NCI-H510A (cell line): ENCODE results near the gene PDSS2.
"Not testable (repeated sequence)": the region's sequence is repeated elsewhere in the genome, so short reads cannot be mapped to it uniquely, and the experiment has no call there.

Source experiments
- DNase-seq: peaks from one replicate; lab custom pipeline; 2025; lab: John Stamatoyannopoulos, UW

Gene PDSS2

DNA sequence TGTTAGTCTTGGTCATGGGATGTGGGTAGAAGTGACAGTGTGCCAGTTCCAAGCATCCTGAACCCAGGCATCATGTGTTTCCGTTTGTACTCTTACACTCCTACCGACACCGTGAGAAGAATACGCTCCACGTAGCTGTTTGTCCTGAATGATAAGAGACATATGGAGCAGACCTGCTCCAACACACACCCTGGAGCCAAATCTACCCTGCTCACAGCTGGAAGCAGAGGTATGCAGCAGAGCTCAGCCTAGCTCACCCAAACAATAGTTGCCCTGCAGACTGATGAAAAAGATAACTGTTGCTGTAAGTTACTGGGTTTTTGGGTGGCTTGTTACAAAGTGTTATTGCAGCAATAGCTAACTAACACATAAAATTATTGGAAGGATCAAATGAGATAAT, 14.3 kb upstream of the PDSS2 start:
- DNase-seq, result no peak

DNA sequence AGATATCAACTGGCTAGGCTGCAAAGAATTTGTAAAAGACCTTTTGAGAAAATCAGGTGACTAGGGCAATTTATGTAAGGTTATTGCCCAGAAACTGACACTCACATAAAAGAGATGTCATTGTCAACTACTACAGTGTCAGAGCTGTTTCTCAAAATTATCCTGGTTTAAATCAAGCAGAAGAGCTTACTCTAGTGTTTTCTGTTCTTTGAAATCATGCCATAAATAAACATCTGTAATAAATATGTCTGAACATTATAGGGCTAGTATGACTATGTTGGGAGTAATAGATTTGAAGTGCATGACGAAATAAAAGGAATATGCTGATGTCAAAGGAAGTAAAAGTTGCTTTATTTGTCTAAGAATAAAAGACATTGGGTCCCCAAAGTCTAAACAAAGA, 11.0 kb upstream of the PDSS2 start:
- DNase-seq, result no peak

DNA sequence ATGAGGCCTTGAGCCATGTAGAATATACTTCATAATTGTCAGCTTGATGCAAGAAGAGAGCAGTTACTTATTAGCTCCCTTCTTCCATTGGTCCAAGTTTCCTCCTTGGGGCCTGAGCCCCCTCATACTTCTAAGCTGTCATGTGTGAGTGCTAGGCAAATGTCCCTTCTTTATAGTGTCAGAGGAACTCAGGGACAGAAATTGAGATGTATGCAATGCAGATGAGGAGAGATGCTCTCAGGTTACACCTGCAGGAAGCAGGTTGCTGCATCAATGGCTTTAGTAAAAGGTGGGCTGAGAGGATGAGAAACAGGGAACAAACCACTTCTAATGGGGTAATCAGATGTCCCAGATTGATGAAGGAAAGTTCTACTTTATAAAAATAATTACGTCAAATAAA, 6.7 kb upstream of the PDSS2 start:
- no peak for DNase-seq

DNA sequence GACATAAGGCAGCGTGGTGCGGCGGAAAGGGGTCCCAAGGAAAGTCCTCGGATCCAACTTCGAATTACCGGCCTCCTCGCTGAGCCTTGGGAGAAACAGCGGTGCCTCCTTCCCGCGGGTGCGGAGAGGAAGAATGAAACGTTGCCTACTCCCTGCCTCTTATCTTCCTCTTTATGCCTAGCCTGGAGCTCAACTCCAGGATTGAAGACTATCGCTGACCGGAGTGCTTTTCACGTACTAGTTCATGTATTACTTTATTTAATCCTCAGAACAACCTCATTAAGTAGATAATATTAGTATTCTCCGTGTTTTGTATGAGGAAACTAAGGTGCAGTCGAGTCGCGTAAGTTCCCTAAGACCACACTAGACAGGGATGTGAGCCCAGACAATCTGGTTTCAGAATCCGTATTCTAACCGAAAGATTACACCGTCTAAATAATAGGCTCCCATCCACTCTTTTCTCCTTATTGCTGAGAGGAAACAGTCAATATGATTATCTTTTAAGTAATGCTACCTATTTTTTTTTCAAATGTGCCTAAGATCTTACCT, 793 bp upstream of the PDSS2 start:
- DNase-seq, result no peak

DNA sequence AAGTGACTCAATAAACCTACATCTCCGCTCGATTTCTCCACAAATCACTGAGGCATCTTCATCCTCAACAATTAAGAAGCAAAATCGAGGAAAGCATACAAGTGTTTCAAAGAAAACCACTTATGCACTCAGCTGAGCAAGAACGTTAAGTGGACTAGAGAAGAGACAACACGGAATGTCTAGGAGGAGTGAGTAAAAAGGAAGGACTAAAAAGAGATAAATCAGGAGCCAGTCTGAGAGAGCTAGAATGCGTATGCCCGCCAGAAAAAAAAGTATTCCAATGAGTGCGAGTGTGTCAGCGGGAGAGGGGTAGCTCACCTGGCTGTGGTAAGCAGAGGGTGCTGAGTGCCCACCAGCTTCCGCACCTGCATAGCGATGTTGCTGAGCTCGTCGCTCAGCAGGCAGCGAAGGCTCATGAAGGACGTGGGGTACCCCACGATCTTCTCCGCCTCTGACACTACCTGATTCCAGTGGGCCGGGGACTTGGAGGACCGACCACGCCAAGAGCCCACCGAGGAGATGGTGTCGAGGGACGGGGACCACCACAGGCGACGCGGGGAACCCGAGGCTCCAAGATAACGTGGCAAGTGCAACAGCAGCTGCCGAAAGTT, 587 bp downstream of the PDSS2 start:
- DNase-seq, result no peak

DNA sequence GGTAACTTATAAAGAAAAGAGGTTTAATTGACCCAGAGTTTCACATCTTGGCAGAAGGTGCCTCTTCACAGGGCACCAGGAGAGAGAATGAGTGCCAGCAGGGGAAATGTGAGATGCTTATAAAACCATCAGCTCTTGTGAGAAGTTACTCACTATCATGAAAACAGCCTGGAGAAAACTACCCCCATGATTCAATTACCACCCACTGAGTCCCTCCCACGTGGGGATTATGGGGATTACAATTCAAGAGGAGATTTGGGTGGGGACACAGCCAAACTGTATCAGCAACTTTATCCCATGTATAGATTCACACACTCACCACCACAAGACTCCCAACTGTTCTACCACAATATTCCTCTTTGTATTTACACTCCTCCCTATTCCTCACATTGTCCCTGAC, 10.6 kb downstream of the PDSS2 start:
- no peak for DNase-seq

DNA sequence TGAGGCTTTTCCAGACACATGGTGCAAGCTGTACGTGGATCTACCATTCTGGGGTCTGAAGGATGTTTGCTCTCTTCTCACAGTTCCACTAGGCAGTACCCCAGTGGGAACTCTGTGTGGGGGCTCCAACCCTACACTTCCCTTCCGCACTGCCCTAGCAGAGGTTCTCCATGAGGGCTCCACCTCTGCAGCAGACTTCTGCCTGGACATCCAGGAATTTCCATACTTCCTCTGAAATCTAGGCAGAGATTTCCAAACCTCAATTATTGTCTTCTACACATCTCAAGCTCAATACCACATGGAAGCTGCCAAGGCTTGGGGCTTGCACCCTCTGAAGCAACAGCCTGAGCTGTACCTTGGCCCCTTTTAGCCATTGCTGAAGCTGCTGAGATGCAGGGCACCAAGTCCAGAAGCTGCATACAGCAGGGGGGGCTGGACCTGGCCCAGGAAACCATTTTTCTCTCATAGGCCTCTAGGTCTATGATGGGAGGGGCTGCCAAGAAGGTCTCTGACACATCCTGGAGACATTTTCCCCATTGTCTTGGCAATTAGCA, 11.6 kb downstream of the PDSS2 start:
- DNase-seq, result no peak

DNA sequence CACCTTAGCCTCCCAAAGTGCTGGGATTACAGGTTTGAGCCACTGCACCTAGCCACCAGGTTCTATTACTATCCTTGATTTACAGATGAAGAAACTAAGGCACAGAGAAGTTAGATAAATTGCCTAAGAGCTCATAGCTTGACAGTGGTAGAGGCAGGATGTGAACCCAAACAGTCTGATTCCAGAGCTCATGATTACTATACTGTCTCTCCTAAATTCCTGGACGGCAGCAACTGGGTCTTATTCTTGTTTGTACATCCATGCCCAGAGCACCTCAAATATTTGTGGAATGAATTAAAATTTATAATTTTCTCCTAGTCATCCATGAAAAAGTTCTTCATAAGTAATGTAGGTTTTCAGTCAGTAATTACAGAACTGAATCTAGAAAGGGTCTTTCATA, 15.1 kb downstream of the PDSS2 start:
- no peak for DNase-seq

DNA sequence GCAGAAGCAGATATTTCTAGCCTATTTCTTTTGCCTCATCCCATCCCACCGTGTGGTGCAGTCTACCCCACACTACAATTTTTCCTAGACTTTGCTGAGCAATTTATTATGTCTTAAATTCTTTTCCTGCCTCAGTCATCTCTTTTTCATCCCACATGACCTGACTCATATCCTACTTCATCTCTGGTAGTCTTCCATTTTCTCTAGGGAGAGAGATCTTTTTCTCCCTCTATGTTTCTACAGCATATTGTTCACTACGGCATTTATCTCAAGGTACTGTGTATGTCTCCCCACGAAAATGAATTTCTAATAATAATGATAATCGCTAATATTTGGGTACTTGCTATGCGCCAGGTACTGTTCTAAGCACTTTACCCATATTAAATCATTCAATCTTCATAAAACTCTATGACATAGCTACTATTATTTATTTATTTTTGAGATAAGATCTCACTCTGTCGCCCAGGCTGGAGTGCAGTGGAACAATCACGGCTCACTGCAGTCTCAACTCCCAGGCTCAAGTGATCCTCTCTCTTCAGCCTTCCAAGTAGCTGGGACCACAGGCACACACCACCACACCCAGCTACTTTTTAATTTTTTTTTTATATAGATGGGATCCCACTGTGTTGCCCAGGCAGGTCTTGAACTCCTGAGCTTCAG, 15.6 kb downstream of the PDSS2 start:
- no peak for DNase-seq

DNA sequence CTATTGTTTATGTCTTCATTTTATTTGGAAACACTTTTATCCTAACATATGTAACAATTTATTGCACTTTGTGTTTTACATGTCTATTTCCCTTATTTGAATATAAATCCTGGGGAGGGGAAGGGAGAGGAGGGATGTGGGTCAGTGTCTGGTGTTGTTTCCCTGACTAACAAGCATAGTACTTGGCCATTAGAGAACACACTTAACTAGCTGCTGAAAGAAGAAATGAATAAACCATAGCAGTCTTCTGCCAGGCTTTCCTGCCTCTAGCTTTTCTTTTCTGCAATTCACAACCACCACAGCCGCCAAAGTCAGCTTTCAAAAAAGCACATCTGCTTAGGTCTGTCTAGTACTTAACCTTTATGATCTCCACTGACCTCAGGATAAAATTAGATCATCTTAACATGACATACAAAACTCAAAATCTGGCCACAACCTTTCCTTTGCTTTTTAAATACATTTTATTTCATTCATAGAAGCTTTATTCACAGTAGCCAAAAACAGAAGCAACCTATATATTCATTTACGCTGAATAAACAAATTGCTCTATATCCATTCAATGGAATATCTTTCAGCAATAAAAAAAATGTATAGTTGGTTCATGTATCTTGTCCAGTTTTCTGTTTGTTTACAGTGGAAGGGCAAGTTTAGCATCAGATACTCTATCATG, 16.3 kb downstream of the PDSS2 start:
- no peak for DNase-seq

DNA sequence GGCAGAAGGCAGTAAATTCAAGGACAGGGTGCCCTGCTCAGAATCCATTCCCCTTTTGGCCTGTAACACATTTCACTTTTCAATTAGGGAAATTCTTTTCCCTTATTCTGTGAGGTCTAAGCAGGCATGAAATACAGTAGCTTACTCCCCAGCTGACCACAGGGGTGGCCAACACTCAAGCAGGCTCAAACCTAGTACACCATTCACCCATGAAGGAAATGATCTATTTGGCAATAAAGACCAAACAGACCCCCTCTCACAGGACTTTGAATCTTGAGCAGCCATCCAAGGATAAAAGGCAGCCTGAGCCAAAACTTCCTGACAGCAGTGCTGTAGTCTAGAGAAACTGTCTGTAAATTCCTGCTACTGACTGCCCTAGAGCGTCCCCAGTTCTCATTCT, 17.7 kb downstream of the PDSS2 start:
- no peak for DNase-seq

DNA sequence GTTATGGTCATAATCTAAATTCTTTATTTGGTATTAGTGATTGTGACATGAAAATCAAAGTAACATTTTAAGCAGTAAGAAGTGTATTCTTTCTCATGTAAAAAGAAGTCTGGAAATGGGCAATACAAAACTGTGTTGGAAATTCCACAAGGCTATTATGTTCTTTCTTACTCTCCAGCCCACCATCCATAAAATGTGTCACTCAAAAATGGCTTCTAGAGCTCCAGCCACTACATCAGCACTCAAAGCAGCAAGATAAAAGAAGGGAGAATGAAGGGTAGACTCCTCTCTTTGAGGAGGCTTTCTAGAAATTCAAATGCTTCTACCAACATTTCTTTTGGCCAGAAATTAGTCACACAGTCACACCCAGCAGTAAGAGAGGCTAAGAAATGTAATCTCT, 18.4 kb downstream of the PDSS2 start:
- no peak for DNase-seq

DNA sequence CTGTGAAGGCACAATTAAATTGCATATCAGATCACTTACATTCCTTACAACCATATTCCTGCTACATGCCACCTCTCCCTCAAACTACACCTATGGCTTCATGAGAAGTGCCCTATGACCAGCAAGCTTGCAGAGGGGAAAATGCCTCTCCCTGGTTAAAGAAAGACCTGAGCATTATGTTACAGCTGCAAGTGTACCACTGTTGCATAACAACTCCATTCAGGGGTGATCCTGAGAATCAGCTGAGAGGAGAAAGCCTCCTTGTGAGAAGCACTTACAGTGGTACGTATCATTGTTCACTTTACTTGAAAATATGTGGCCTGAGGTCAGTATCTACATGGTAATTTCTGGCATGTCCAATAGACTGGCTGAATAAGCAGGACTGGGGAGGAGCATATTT, 20.0 kb downstream of the PDSS2 start:
- DNase-seq, result no peak

DNA sequence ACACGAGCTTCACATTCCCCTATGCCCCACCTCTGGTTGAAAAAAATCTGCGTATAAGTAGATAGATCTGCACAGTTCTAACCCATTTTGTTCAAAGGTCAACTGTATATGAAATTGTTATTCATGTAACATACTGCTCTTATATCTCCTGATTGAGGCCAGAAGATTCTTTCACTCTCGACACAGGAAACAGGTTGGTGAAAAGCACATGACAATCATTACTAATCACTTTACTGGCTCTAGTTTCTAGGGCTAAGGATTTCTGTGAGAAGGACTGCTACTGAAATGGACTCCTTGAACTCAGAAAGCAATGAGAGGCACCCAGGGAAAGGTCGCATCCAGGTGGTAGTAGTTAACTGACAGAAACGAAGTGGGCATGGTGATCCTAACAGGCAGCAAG, 21.7 kb downstream of the PDSS2 start:
- DNase-seq, result no peak

DNA sequence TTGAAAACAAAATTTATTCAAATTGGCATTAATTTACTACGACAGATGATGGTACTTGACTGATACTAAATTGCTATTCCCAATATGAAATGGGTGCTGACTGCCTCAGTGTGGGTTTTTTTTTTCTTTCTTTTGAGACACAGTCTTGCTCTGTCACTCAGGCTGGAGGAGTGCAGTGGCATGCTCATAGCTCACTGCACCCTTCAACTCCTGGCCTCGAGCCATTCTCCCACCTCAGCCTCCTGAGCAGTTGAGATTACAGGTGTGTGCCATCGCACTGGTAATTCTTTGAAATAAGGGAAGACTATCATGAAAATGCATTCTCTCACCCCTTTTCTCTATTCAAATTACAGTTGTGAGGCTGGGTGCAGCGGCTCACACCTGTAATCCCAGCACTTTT, 22.5 kb downstream of the PDSS2 start:
- no peak for DNase-seq

DNA sequence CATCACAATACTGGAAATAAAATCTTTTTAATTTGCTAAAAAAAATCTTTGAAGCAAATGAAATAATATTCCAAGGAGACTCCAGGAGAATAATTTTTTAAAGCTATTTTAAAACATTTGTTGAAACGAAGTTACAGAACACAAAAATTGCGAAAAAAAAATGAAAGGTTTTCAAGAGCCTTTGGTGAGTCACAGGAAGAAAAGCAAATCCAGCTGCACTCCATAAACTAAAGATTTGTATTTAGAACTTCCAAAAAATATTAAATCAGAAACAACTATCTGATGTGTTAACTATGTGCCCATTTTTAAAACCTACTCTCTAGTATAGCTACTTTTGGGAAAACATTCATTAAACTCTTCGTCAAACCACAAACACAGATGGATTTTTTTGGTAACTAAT, 23.6 kb downstream of the PDSS2 start:
- no peak for DNase-seq

DNA sequence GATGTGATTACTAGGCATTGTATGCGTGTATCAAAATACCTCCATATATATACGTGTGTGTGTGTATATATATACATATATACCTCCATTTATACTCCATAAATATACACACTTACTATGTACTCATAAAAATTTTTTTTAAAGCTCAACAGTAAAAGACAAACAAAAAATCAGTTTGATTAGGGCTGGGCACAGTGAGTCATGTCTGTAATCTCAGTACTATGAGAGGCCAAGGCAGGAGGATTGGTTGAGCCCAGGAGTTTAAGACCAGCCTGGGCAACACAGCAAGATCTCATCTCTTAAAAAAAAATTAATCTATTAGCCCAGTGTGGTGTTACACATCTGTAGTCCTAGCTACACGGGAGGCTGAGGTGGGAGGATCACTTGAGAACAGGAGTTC, 24.6 kb downstream of the PDSS2 start:
- DNase-seq, result no peak

DNA sequence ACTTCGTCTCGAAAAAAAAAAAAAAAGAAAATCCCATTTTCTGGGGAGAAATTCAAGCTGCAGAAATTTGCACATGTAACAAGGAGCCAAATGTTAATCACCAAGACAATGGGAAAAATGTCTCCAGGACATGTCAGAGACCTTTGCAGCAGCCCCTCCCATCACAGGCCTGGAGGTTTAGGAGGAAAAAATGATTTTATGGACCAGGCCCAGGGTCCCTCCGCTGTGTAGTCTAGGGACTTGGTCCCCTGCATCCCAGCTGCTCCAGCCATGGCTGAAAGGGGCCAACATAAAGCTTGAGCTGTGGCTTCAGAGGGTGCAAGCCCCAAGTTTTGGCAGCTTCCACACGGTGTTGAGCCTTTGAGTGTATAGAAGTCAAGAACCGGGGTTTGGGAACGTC, 33.4 kb downstream of the PDSS2 start:
- DNase-seq, result not testable (repeated sequence)

DNA sequence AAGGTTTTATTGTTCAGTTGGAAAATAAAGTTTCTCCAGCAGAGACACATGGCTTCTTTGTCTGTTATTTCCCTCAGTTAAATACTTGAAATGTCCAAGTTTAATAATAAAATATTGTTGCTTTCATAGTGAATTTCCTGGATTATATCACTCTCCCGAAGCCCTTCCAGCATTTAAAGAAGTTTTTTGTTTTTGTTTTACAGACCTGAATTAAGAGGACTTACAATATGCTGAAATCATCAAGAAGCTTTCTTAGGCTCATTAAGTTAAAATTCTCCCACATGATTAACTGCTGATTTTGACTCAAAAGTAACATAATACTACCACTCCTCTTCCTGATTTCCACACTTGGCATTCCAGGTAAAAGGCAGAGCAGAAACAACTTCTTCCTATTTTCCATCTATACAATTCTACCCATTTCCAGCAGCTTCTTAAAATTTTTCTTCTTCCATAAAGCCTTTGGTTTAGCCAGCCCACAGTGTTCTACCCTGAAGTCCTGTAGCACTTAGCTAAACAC, 35.8 kb downstream of the PDSS2 start:
- no peak for DNase-seq

DNA sequence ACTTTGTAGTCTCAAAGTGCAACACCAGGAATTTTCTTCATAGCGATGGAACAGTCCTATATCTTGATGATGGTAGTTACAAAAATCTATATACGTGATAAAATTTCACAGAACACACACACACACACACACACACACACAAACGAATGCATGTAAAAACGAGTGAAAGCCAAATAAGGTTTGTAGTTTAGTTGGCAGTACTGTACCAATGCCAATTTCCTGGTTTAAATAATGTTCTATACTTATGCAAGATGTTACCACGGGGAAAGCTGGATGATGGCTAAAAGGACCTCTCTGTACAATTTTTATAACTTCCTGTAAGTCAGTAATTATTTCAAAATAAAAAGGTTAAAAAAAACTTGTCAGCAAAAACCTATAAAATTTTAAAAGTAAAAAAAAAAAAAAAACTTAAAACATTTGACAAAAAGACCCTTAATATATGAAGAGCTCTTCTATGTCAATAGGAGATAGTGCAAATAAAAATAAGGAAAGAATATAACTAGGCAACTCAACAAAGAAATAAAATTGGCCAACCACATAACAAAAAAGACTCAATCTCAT, 37.6 kb downstream of the PDSS2 start:
- DNase-seq, result no peak

DNA sequence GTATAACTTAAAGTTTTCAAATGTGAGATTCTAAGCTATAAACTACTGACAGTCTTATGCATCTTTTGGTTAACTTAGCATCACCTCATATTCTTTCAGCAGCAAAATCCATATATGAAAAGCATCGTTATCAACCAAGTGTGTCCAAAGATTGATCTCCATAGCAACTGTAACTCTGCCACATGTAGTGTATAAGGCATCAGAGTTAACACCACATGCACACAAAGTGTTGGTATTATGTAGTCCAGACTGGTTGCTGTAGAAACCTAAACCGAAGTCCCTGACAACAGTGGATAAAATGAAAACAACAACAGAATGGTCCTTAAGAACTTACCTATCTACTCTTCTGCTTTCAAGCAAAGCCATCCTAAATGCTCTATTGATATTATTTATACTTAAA, 39.6 kb downstream of the PDSS2 start:
- DNase-seq, result no peak

DNA sequence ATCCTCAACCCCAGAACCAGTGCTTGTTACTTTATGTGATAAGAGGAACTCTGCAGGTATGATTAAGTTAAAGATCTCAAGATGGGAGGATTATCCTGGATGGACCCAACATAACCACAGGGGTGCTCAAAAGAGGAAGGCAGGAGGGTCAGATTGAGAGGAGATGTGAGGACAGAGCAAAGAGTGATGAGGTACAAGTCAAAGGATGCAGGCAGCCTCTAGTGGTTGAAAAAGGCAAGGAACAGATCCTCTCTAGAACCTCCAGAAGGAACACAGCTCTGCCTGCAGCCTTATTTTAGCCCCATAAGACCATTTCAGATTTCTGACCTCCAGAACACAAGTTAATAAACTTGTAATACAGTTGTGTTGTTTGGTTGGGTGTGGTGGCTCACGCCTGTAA, 41.2 kb downstream of the PDSS2 start:
- no peak for DNase-seq

DNA sequence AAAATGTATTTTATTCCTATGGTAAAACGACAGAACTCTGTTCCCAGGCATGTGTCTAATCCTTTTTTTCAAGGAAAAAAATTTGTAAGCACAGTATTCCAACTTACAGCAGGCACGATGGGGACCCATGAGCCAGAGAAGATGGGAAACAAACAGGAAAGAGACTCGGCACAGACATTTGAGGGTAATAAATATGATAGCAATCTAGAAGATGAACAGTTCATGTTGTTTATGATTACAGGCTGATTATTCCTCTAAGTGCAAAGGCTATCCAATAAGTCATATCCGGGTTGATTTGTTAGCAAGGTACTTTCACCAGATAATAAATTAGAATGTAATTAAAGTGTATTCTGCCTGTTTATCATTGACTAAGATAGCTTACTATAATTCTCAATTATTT, 43.2 kb downstream of the PDSS2 start:
- no peak for DNase-seq
